Loucy (cell line): ENCODE results near the gene HIVEP2.
A peak's percentile ranks its signal among the peaks of the same experiment; 100 is the strongest.

ENCODE experiments used
- H2AFZ ChIP-seq: fragments of 200-600 bp; sonication (generic); 2 replicates; pipeline ENCODE4 v1.6.0; 2016; ENCODE audit warnings: antibody characterized with exemption, mild to moderate bottlenecking, low read length, moderate library complexity
- H3F3A ChIP-seq: fragments of 200-600 bp; 2 replicates; pipeline ENCODE4 v1.6.0; 2016; ENCODE audit warnings: antibody characterized with exemption, low read depth, mild to moderate bottlenecking
- H3K27me3 ChIP-seq: fragments of 200-600 bp; sonication (generic); 2 replicates; pipeline ENCODE4 v1.6.1; 2014; ENCODE audit warnings: low read length, mild to moderate bottlenecking; ENCODE audit not compliant: insufficient read depth, poor library complexity, severe bottlenecking
- H3K36me3 ChIP-seq: fragments of 200-600 bp; sonication (generic); 2 replicates; pipeline ENCODE4 v1.6.1; 2016; ENCODE audit warnings: low read length; ENCODE audit not compliant: insufficient read depth
- H3K4me1 ChIP-seq: fragments of 200-600 bp; sonication (generic); 2 replicates; pipeline ENCODE4 v1.5.1; 2014; ENCODE audit warnings: low read length, mild to moderate bottlenecking; ENCODE audit not compliant: insufficient read depth, poor library complexity, severe bottlenecking
- H3K4me2 ChIP-seq: fragments of 200-600 bp; sonication (generic); 2 replicates; pipeline ENCODE4 v1.6.0; 2014; ENCODE audit warnings: antibody characterized with exemption, low read length, low read depth, mild to moderate bottlenecking; ENCODE audit not compliant: poor library complexity, severe bottlenecking
- H3K4me3 ChIP-seq: fragments of 200-600 bp; sonication (generic); 2 replicates; pipeline ENCODE4 v1.5.1; 2014; ENCODE audit warnings: low read length, mild to moderate bottlenecking, mixed read lengths; ENCODE audit not compliant: poor library complexity, severe bottlenecking
- H3K79me2 ChIP-seq: fragments of 200-600 bp; sonication (generic); 2 replicates; pipeline ENCODE4 v1.6.1; 2014; ENCODE audit warnings: low read length; ENCODE audit not compliant: insufficient read depth
- H3K9ac ChIP-seq: fragments of 200-600 bp; sonication (generic); 2 replicates; pipeline ENCODE4 v1.6.0; 2014; ENCODE audit warnings: mild to moderate bottlenecking, low read depth, low read length, moderate library complexity; ENCODE audit not compliant: poor library complexity, severe bottlenecking
- H3K9me2 ChIP-seq: fragments of 200-600 bp; sonication (generic); replicated peaks from 2 replicates; pipeline ENCODE4 v1.6.1; 2016; ENCODE audit warnings: low read depth, low read length, mixed read lengths
- H3K9me3 ChIP-seq: fragments of 200-600 bp; sonication (generic); 2 replicates; pipeline ENCODE4 v1.6.1; 2014; ENCODE audit warnings: mild to moderate bottlenecking, antibody characterized with exemption, low read length, low read depth; ENCODE audit not compliant: insufficient read depth
- H4K20me1 ChIP-seq: fragments of 200-600 bp; sonication (generic); 2 replicates; pipeline ENCODE4 v1.6.0; 2014; ENCODE audit warnings: antibody characterized with exemption, low read length, mild to moderate bottlenecking; ENCODE audit not compliant: insufficient read depth, poor library complexity, severe bottlenecking
- CTCF ChIP-seq: fragments of 200-600 bp; sonication (generic); conservative IDR thresholded peaks from 2 replicates; pipeline ENCODE4 v1.5.1; 2014; ENCODE audit warnings: mild to moderate bottlenecking, antibody characterized with exemption, low read length
- EZH2phosphoT487 ChIP-seq: fragments of 200-600 bp; IDR thresholded peaks from 2 replicates; pipeline ENCODE4 v1.6.1; 2018; ENCODE audit warnings: antibody characterized with exemption, mild to moderate bottlenecking, moderate library complexity, borderline replicate concordance

The HIVEP2 gene

GRCh38 chr6:142854589-142855488 lies 90.1 kb downstream of the HIVEP2 start:
- no peaks in the 10 kb centered on the region for H3K9me2 ChIP-seq
- H3K4me1 ChIP-seq, result peaks cover 77% of the 10 kb centered on the region
- no peaks in the 10 kb centered on the region for H3K27me3 ChIP-seq
- H3F3A ChIP-seq, result peaks cover 14% of the 10 kb centered on the region
- H3K79me2 ChIP-seq, result peaks cover 86% of the 10 kb centered on the region
- no peaks in the 10 kb centered on the region for H3K36me3 ChIP-seq
- peaks cover 15% of the 10 kb centered on the region for H4K20me1 ChIP-seq
- H3K9me3 ChIP-seq, result no peaks in the 10 kb centered on the region
- peak overlapping the region; percentile 89 for H3K4me2 ChIP-seq
- peak overlapping the region; percentile 63 for H3K9ac ChIP-seq
- TF ChIP-seq CTCF, result no peak
- TF ChIP-seq EZH2phosphoT487, result no peak
- no peak overlapping the region for H2AFZ ChIP-seq
- H3K4me3 ChIP-seq, result peak overlapping the region; percentile 69

GRCh38 chr6:142853244-142854180 lies 91.5 kb downstream of the HIVEP2 start:
- H3K4me1 ChIP-seq, result peaks cover 79% of the 10 kb centered on the region
- TF ChIP-seq CTCF (no peak), EZH2phosphoT487 (no peak)
- no peaks in the 10 kb centered on the region for H3K36me3 ChIP-seq
- H3K9me2 ChIP-seq, result no peaks in the 10 kb centered on the region
- H3K9ac ChIP-seq, result no peak overlapping the region
- no peak overlapping the region for H2AFZ ChIP-seq
- H3K27me3 ChIP-seq, result no peaks in the 10 kb centered on the region
- H3F3A ChIP-seq, result peaks cover 14% of the 10 kb centered on the region
- peaks cover 16% of the 10 kb centered on the region for H4K20me1 ChIP-seq
- H3K79me2 ChIP-seq, result peaks cover 84% of the 10 kb centered on the region
- H3K4me3 ChIP-seq, result no peak overlapping the region
- no peak overlapping the region for H3K4me2 ChIP-seq
- H3K9me3 ChIP-seq, result no peaks in the 10 kb centered on the region

- Histone ChIP-seq H3K36me3 (no peaks in the 10 kb centered on the region), H3K4me1 (peaks cover 80% of the 10 kb centered on the region), H3K9me3 (no peaks in the 10 kb centered on the region), H3F3A (0 out of 2 replicates have a peak, but pooled peaks cover 5% of the 10 kb centered on the region), H3K4me3 (no peak overlapping the region), H3K9me2 (no peaks in the 10 kb centered on the region), H4K20me1 (peaks cover 12% of the 10 kb centered on the region), H2AFZ (no peak overlapping the region), H3K79me2 (peaks cover 87% of the 10 kb centered on the region), H3K27me3 (no peaks in the 10 kb centered on the region), H3K4me2 (no peak overlapping the region), H3K9ac (no peak overlapping the region)
- TF ChIP-seq EZH2phosphoT487 (no peak), CTCF (no peak)
Observed at GRCh38 chr6:142851601-142852000, 93.4 kb downstream of the HIVEP2 start.
